ENCODE measurements around the gene PTPRCAP. TPM values are rescaled to one million over a fixed set of nuclear protein-coding genes. Genes with fewer than 3 reads are reported as not detected.

The PTPRCAP gene
- total and polyA plus RNA-seq, 9 of the 15 experiments (the other 6 are each of a cell fraction or from before 2014, with no cell fraction given): 0.22 to 2.0 (median 1.1) TPM; not detected in 4

GRCh38 chr11:67464411-67465188 lies 27.1 kb upstream of the PTPRCAP start (continued):
- 0 out of 2 replicates have a peak, but pooled peaks have one; percentile 26 for TF ChIP-seq ETS1 (conservative IDR thresholded peaks at IDR 0.05; ENCODE audit: control insufficient read depth, low read depth, low read length)
- no peak for TF ChIP-seq ZNF561 (CRISPR knock-in tag; conservative IDR thresholded peaks at IDR 0.05)
- TF ChIP-seq PHF20 (IDR thresholded peaks at IDR 0.05; ENCODE audit: partially characterized antibody): peak; percentile 31
- no peak for TF ChIP-seq ARID3A (IDR thresholded peaks at IDR 0.05; ENCODE audit: borderline replicate concordance, low read depth, low read length)
- TF ChIP-seq ZBTB7A (IDR thresholded peaks at IDR 0.05; ENCODE audit: borderline replicate concordance, control insufficient read depth, low read depth, low read length): peak; percentile 88; the same call in 1 of the 2 replicates
- 0 out of 2 replicates have a peak, but pooled peaks have one; percentile 30 for TF ChIP-seq ZNF551 (CRISPR knock-in tag; IDR thresholded peaks at IDR 0.05)
- no peak for TF ChIP-seq KLF16 (IDR thresholded peaks at IDR 0.05)
- TF ChIP-seq ZNF695 (CRISPR knock-in tag; IDR thresholded peaks at IDR 0.05): no peak
- peak; percentile 46 for TF ChIP-seq POLR2H (tag; IDR thresholded peaks at IDR 0.05; ENCODE audit: low read depth)
- 0 out of 2 replicates have a peak, but pooled peaks have one; percentile 19 for TF ChIP-seq SOX6 (IDR thresholded peaks at IDR 0.05)
- no peak for TF ChIP-seq FOXJ2 (tag; IDR thresholded peaks at IDR 0.05)
- TF ChIP-seq SIN3B (IDR thresholded peaks at IDR 0.05; ENCODE audit: low read depth): peak; percentile 28; the same call in 1 of the 2 replicates
- TF ChIP-seq FOSL1 (tag; conservative IDR thresholded peaks at IDR 0.05): peak; percentile 29; the same call in 1 of the 2 replicates
- TF ChIP-seq ZNF395 (CRISPR knock-in tag; IDR thresholded peaks at IDR 0.05): peak; percentile 68
- TF ChIP-seq MTA3 (IDR thresholded peaks at IDR 0.05; ENCODE audit: borderline replicate concordance): no peak
- no peak for TF ChIP-seq ETV6 (IDR thresholded peaks at IDR 0.05; ENCODE audit: borderline replicate concordance in 1 of 2, low read depth in 2 of 2, low read length in 1 of 2)
- no peak for TF ChIP-seq ETV6 (CRISPR knock-in tag; IDR thresholded peaks at IDR 0.05; ENCODE audit: borderline replicate concordance)
- TF ChIP-seq KDM4B (IDR thresholded peaks at IDR 0.05; ENCODE audit: borderline replicate concordance in 2 of 2, low read depth in 1 of 2): peak in 1 of 2 experiments; percentile 61; a peak in 1 of 4 replicates
- no peak for TF ChIP-seq ZNF655 (CRISPR knock-in tag; IDR thresholded peaks at IDR 0.05)
- no peak for TF ChIP-seq CHD2 (IDR thresholded peaks at IDR 0.05; ENCODE audit: low read depth, low read length)
- no peak for TF ChIP-seq ZNF311 (CRISPR knock-in tag; IDR thresholded peaks at IDR 0.05)
- TF ChIP-seq MAX (CRISPR knock-in tag; IDR thresholded peaks at IDR 0.05): peak; percentile 3; the same call in 1 of the 2 replicates
